ENCODE results near the gene JADE3. TPM values are rescaled to one million over a fixed set of nuclear protein-coding genes. Genes with fewer than 3 reads are reported as not detected.

Gene JADE3
- total and polyA plus RNA-seq, 2 experiments from 2014 or later: 4.5 to 15.3 TPM

DNA sequence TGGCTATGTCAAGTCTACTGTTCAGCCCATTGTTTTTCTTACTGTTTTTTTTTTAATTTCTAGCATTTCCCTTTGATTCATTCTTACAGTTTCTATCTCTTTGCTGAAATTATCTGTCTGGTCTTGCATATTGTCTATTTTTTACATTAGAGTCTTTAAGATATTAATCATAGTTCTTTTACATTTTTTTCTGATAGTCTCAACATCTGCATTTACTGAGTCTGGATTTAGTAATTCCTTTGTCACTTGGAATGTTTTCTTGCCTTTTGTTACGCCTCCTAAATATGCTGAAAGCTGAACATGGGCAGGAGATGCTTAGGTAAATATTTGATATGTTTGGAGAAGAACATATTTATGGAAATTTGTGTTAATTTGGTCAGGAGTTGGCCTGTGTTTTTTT, 10.4 kb downstream of the JADE3 start:
- no peak overlapping the region for H3K4me3 Mint-ChIP-seq
- Histone ChIP-seq H3K4me2 (peak overlapping the region; percentile 51; the same call in 1 of the 2 replicates), H3K79me2 (replicated peaks; ENCODE audit: insufficient read depth) (peaks cover 97% of the 10 kb centered on the region)

DNA sequence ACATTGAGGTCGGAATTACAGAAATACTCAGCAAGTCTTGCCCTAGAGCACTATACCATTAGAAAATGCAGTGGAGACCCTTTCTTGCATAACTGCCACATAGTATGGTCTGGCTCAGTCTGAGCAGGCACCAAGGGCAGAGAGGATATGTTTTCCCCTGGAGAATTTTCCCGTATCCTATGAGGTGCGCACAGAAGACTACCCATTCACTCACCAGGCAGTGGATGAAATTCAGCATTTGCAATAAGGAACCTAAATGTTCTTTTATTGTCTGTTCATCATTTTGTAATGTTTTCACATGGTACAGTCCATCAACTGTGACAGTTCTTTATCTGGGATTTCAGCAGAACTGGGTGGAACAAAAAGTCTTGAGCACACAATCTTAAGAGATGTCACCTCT, 15.5 kb downstream of the JADE3 start:
- Histone ChIP-seq H3K4me3 (no peak overlapping the region), H3K4me1 (ENCODE audit: insufficient read depth) (no peaks in the 10 kb centered on the region), H3K79me2 (replicated peaks; ENCODE audit: insufficient read depth) (peaks cover 94% of the 10 kb centered on the region), H3K9me2 (ENCODE audit: insufficient read depth) (no peaks in the 10 kb centered on the region), H3K27ac (ENCODE audit: low read depth) (no peak overlapping the region), H4K20me1 (replicated peaks; ENCODE audit: insufficient read depth) (no peaks in the 10 kb centered on the region; the same call in 1 of the 2 replicates), H3K36me3 (ENCODE audit: insufficient read depth) (no peaks in the 10 kb centered on the region), H3K27me3 (ENCODE audit: insufficient read depth) (no peaks in the 10 kb centered on the region), H2AFZ (no peak overlapping the region), H3F3A (replicated peaks; ENCODE audit: low read depth) (no peaks in the 10 kb centered on the region), H3K4me2 (no peak overlapping the region)
- H3K4me3 Mint-ChIP-seq: no peak overlapping the region
- H3K27me3 Mint-ChIP-seq (ENCODE audit: insufficient read depth, low read depth, poor library complexity): no peaks in the 10 kb centered on the region
- H3K36me3 Mint-ChIP-seq (ENCODE audit: low read depth): no peaks in the 10 kb centered on the region
- peaks cover 9% of the 10 kb centered on the region; the same call in 2 of the 3 replicates for H3K4me1 Mint-ChIP-seq
- H3K9me3 Mint-ChIP-seq: no peaks in the 10 kb centered on the region
- no peak for ATAC-seq
- H3K27ac Mint-ChIP-seq: no peak overlapping the region
- no peak for DNase-seq (ENCODE audit: low spot score)
- TF ChIP-seq EZH2 (IDR thresholded peaks at IDR 0.05; ENCODE audit: low read depth, unreplicated experiment) (no peak), ZNF331 (CRISPR knock-in tag; IDR thresholded peaks at IDR 0.05; ENCODE audit: low read depth) (no peak), ZNF114 (CRISPR knock-in tag; IDR thresholded peaks at IDR 0.05) (no peak), EZH2phosphoT487 (IDR thresholded peaks at IDR 0.05; ENCODE audit: unreplicated experiment) (no peak), NANOG (IDR thresholded peaks at IDR 0.05; ENCODE audit: borderline replicate concordance) (no peak)
- TF ChIP-seq, protein P1, sequence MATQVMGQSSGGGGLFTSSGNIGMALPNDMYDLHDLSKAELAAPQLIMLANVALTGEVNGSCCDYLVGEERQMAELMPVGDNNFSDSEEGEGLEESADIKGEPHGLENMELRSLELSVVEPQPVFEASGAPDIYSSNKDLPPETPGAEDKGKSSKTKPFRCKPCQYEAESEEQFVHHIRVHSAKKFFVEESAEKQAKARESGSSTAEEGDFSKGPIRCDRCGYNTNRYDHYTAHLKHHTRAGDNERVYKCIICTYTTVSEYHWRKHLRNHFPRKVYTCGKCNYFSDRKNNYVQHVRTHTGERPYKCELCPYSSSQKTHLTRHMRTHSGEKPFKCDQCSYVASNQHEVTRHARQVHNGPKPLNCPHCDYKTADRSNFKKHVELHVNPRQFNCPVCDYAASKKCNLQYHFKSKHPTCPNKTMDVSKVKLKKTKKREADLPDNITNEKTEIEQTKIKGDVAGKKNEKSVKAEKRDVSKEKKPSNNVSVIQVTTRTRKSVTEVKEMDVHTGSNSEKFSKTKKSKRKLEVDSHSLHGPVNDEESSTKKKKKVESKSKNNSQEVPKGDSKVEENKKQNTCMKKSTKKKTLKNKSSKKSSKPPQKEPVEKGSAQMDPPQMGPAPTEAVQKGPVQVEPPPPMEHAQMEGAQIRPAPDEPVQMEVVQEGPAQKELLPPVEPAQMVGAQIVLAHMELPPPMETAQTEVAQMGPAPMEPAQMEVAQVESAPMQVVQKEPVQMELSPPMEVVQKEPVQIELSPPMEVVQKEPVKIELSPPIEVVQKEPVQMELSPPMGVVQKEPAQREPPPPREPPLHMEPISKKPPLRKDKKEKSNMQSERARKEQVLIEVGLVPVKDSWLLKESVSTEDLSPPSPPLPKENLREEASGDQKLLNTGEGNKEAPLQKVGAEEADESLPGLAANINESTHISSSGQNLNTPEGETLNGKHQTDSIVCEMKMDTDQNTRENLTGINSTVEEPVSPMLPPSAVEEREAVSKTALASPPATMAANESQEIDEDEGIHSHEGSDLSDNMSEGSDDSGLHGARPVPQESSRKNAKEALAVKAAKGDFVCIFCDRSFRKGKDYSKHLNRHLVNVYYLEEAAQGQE (IDR thresholded peaks at IDR 0.05; ENCODE audit: unreplicated experiment): no peak
- TF ChIP-seq, protein P2, sequence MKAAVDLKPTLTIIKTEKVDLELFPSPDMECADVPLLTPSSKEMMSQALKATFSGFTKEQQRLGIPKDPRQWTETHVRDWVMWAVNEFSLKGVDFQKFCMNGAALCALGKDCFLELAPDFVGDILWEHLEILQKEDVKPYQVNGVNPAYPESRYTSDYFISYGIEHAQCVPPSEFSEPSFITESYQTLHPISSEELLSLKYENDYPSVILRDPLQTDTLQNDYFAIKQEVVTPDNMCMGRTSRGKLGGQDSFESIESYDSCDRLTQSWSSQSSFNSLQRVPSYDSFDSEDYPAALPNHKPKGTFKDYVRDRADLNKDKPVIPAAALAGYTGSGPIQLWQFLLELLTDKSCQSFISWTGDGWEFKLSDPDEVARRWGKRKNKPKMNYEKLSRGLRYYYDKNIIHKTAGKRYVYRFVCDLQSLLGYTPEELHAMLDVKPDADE (IDR thresholded peaks at IDR 0.05): no peak

More for the DNA sequence above, 10.4 kb downstream of the JADE3 start:
- no peak overlapping the region for H2AFZ ChIP-seq
- H3K27ac ChIP-seq (ENCODE audit: low read depth): no peak overlapping the region
- no peak overlapping the region for H3K4me3 ChIP-seq
- peaks cover 19% of the 10 kb centered on the region for H3K4me1 Mint-ChIP-seq
- TF ChIP-seq JUNB (IDR thresholded peaks at IDR 0.05; ENCODE audit: unreplicated experiment) (no peak), CTCF (conservative IDR thresholded peaks at IDR 0.05; ENCODE audit: low read depth in 2 of 2) (no peak), POLR2AphosphoS5 (IDR thresholded peaks at IDR 0.05; ENCODE audit: low read depth) (no peak), EZH2 (IDR thresholded peaks at IDR 0.05; ENCODE audit: low read depth, unreplicated experiment) (no peak), STAT1 (IDR thresholded peaks at IDR 0.05; ENCODE audit: unreplicated experiment) (no peak), ZNF114 (CRISPR knock-in tag; IDR thresholded peaks at IDR 0.05) (no peak)
- TF ChIP-seq, protein P1 (IDR thresholded peaks at IDR 0.05; ENCODE audit: unreplicated experiment): no peak
- H4K20me1 ChIP-seq (replicated peaks; ENCODE audit: insufficient read depth): peaks cover 3% of the 10 kb centered on the region
- ATAC-seq (no peak), DNase-seq (ENCODE audit: low spot score) (no peak)
- H3K27me3 Mint-ChIP-seq (ENCODE audit: insufficient read depth, low read depth, poor library complexity): no peaks in the 10 kb centered on the region
- no peaks in the 10 kb centered on the region for H3K27me3 ChIP-seq (ENCODE audit: insufficient read depth)
- H3K27ac Mint-ChIP-seq: no peak overlapping the region
- no peaks in the 10 kb centered on the region for H3K9me2 ChIP-seq (ENCODE audit: insufficient read depth)
- peaks cover 12% of the 10 kb centered on the region for H3K9me3 Mint-ChIP-seq
- H3K36me3 ChIP-seq (ENCODE audit: insufficient read depth): no peaks in the 10 kb centered on the region
- H3K36me3 Mint-ChIP-seq (ENCODE audit: low read depth): peaks cover 19% of the 10 kb centered on the region
- no peaks in the 10 kb centered on the region for H3K4me1 ChIP-seq (ENCODE audit: insufficient read depth)
- no peaks in the 10 kb centered on the region for H3F3A ChIP-seq (replicated peaks; ENCODE audit: low read depth)

All from GM23338 (cell line).